Fibroblast of lung (primary cell): Measurements from ENCODE around the gene NDN.

ENCODE experiments used
- CTCF ChIP-seq, 2 donors: IDR thresholded peaks in 1 of 2; conservative IDR thresholded peaks in 1 of 2; 1 replicate in 1 of 2; 2 replicates in 1 of 2; pipeline ENCODE4 v1.5.1; 2011 to 2012; ENCODE audit warnings: low read length in 2 of 2, control low read depth in 1 of 2, inconsistent platforms in 1 of 2, low read depth in 1 of 2, mild to moderate bottlenecking in 1 of 2
- EZH2 ChIP-seq: IDR thresholded peaks from 2 replicates; pipeline ENCODE4 v1.5.1; 2012; ENCODE audit warnings: low read length, control low read depth, mild to moderate bottlenecking; ENCODE audit errors: missing control alignments

GRCh38 chr15:23647421-23648370, 39.4 kb downstream of the NDN start, which contains the start of gene MAGEL2:
- TF ChIP-seq CTCF (conservative IDR thresholded peaks at IDR 0.05 in 1 of 2, IDR thresholded peaks at IDR 0.05 in 1 of 2; ENCODE audit: low read depth in 1 of 2, low read length in 2 of 2) (no peak), EZH2 (no peak)
